ENCODE measurements around the gene NPHP4.

Gene NPHP4

DNA sequence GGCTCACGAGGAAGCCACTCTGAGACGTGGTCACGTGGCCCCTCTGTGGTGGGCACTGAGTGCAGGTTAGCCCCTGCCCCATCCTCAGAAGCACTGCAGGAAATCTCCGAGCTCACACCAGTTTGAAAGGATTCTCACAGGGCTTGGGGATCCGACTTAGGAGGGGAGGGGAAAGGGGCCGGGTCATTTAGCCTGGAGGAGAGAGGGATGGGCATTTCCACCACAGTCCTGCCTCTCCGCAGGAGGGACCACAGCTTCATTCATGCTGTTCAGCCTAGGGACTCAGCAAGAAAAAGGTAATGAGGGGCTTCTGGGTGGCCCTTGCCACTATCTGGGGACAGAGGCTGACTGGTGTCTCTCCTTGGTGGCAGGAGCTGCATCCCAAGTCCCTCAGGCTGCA lies 126.5 kb downstream of the NPHP4 start:
- Histone ChIP-seq H2AK5ac (ENCODE audit: low read length) (no peak overlapping the region), H3K79me1 (ENCODE audit: low read length) (no peaks in the 10 kb centered on the region), H3K36me3 (ENCODE audit: control insufficient read depth, insufficient read depth, low read length) (no peaks in the 10 kb centered on the region), H3K23ac (ENCODE audit: low read length) (no peak overlapping the region), H3K18ac (ENCODE audit: low read length) (no peak overlapping the region), H3K4ac (ENCODE audit: low read depth, low read length) (no peak overlapping the region), H2BK120ac (ENCODE audit: low read depth, low read length) (no peak overlapping the region), H3K4me3 (ENCODE audit: low read length) (no peak overlapping the region), H2BK15ac (replicated peaks; ENCODE audit: low read depth) (no peak overlapping the region), H3K9ac (ENCODE audit: low read length) (no peak overlapping the region), H3K4me1 (ENCODE audit: control insufficient read depth, low read depth, low read length) (no peaks in the 10 kb centered on the region), H3K27ac (ENCODE audit: low read depth, low read length) (no peak overlapping the region), H4K8ac (ENCODE audit: low read depth, low read length) (no peak overlapping the region), H3K56ac (ENCODE audit: low read length) (no peak overlapping the region), H2BK5ac (ENCODE audit: low read length) (no peak overlapping the region), H3K4me2 (ENCODE audit: low read length) (no peak overlapping the region), H4K5ac (ENCODE audit: low read length) (no peak overlapping the region), H3K79me2 (ENCODE audit: control insufficient read depth, insufficient read depth, low read length) (no peaks in the 10 kb centered on the region), H3K27me3 (ENCODE audit: insufficient read depth, low read length, poor library complexity) (no peaks in the 10 kb centered on the region)
- peak; percentile 14 for DNase-seq
- WGBS (ENCODE audit: extremely low coverage, insufficient coverage, low lambda C conversion rate), result no CpG with 5 or more reads among the region's 7 CpGs

DNA sequence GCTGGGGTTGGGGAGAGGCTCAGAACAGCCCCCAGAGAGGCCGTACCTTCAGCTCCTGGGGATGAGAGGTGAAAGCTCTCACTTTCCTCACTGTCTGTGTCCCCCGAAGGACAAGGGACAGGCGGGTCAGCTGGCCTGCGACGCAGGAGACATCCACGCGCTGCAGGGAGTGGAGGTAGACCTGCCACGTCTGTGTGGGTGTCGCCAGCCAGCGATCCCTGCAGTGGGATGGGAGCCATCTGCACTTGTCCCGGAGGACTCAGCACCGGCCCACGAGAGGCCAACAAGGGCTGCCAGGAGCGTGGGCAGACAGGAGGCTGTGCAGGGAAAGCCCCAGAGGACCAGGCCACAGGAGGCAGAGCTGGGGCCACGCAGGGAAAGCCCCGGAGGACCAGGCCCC lies 127.2 kb downstream of the NPHP4 start:
- Histone ChIP-seq H3K9ac (ENCODE audit: low read length) (no peak overlapping the region), H2BK120ac (ENCODE audit: low read depth, low read length) (no peak overlapping the region), H3K4me2 (ENCODE audit: low read length) (no peak overlapping the region), H3K27me3 (ENCODE audit: insufficient read depth, low read length, poor library complexity) (no peaks in the 10 kb centered on the region), H3K27ac (ENCODE audit: low read depth, low read length) (no peak overlapping the region), H3K23ac (ENCODE audit: low read length) (no peak overlapping the region), H3K4me1 (ENCODE audit: control insufficient read depth, low read depth, low read length) (no peaks in the 10 kb centered on the region), H2BK15ac (replicated peaks; ENCODE audit: low read depth) (no peak overlapping the region), H3K56ac (ENCODE audit: low read length) (no peak overlapping the region), H4K5ac (ENCODE audit: low read length) (no peak overlapping the region), H3K79me1 (ENCODE audit: low read length) (no peaks in the 10 kb centered on the region), H3K4ac (ENCODE audit: low read depth, low read length) (no peak overlapping the region), H3K18ac (ENCODE audit: low read length) (no peak overlapping the region), H3K36me3 (ENCODE audit: control insufficient read depth, insufficient read depth, low read length) (no peaks in the 10 kb centered on the region), H4K8ac (ENCODE audit: low read depth, low read length) (no peak overlapping the region), H2BK5ac (ENCODE audit: low read length) (no peak overlapping the region), H2AK5ac (ENCODE audit: low read length) (no peak overlapping the region), H3K79me2 (ENCODE audit: control insufficient read depth, insufficient read depth, low read length) (no peaks in the 10 kb centered on the region), H3K4me3 (ENCODE audit: low read length) (no peak overlapping the region)
- no CpG with 5 or more reads among the region's 16 CpGs for WGBS (ENCODE audit: extremely low coverage, insufficient coverage, low lambda C conversion rate)
- DNase-seq, result no peak

DNA sequence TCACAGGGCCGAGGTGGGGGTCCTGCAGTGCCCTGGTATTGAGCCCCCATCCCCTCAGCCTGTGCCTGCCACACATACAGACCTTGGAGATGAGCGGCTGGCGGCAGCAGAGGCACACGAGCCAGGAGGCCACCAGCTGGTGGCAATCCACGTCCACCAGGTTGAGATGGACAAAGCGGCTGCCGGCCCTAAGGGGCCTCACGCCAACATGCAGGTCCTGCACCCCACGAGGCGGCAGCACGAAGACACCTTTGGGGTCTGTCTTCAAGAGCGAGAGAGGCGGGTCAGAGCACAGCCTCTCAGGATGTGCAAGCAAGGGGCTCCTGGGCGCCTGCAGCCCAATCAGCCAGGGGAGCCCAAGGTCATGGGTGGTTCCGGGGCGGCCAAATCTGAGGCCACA lies 128.0 kb downstream of the NPHP4 start:
- H2BK120ac ChIP-seq (ENCODE audit: low read depth, low read length), result no peak overlapping the region
- no peak for DNase-seq
- no peak overlapping the region for H2BK15ac ChIP-seq (replicated peaks; ENCODE audit: low read depth)
- no peak overlapping the region for H3K23ac ChIP-seq (ENCODE audit: low read length)
- no peak overlapping the region for H2BK5ac ChIP-seq (ENCODE audit: low read length)
- H3K36me3 ChIP-seq (ENCODE audit: control insufficient read depth, insufficient read depth, low read length), result no peaks in the 10 kb centered on the region
- no peak overlapping the region for H2AK5ac ChIP-seq (ENCODE audit: low read length)
- H3K79me2 ChIP-seq (ENCODE audit: control insufficient read depth, insufficient read depth, low read length), result no peaks in the 10 kb centered on the region
- H3K27me3 ChIP-seq (ENCODE audit: insufficient read depth, low read length, poor library complexity), result no peaks in the 10 kb centered on the region
- H3K4me3 ChIP-seq (ENCODE audit: low read length), result no peak overlapping the region
- no peaks in the 10 kb centered on the region for H3K79me1 ChIP-seq (ENCODE audit: low read length)
- no peak overlapping the region for H3K4ac ChIP-seq (ENCODE audit: low read depth, low read length)
- no peak overlapping the region for H3K9ac ChIP-seq (ENCODE audit: low read length)
- H3K4me1 ChIP-seq (ENCODE audit: control insufficient read depth, low read depth, low read length), result no peaks in the 10 kb centered on the region
- no peak overlapping the region for H3K56ac ChIP-seq (ENCODE audit: low read length)
- H4K5ac ChIP-seq (ENCODE audit: low read length), result no peak overlapping the region
- no peak overlapping the region for H3K18ac ChIP-seq (ENCODE audit: low read length)
- no peak overlapping the region for H4K8ac ChIP-seq (ENCODE audit: low read depth, low read length)
- no CpG with 5 or more reads among the region's 16 CpGs for WGBS (ENCODE audit: extremely low coverage, insufficient coverage, low lambda C conversion rate)
- no peak overlapping the region for H3K27ac ChIP-seq (ENCODE audit: low read depth, low read length)
- no peak overlapping the region for H3K4me2 ChIP-seq (ENCODE audit: low read length)

DNA sequence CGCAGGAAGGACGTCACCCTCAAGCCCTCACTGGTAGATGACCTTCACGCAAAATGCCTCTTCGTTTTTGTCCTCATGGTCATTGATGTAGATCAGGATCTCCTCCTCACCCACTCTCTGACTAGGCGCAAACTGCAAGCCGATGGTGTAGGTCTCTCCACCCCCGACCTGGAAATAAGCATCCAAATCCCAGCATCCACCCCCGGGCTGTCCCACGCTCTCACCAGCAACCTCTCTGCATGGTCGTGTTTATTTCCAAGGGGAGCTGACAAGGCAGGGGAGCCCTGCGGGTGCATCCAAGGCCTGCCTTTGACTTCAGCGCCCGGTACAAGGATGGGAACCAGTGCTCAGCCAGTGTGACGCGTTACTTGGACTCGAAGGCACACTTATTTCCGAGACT lies 129.0 kb downstream of the NPHP4 start:
- Histone ChIP-seq H3K79me2 (ENCODE audit: control insufficient read depth, insufficient read depth, low read length) (no peaks in the 10 kb centered on the region), H3K4me3 (ENCODE audit: low read length) (no peak overlapping the region), H3K27ac (ENCODE audit: low read depth, low read length) (no peak overlapping the region), H3K18ac (ENCODE audit: low read length) (no peak overlapping the region), H2BK120ac (ENCODE audit: low read depth, low read length) (no peak overlapping the region), H3K4me2 (ENCODE audit: low read length) (no peak overlapping the region), H4K8ac (ENCODE audit: low read depth, low read length) (no peak overlapping the region), H2AK5ac (ENCODE audit: low read length) (no peak overlapping the region), H3K79me1 (ENCODE audit: low read length) (no peaks in the 10 kb centered on the region), H4K5ac (ENCODE audit: low read length) (no peak overlapping the region), H3K36me3 (ENCODE audit: control insufficient read depth, insufficient read depth, low read length) (no peaks in the 10 kb centered on the region), H3K27me3 (ENCODE audit: insufficient read depth, low read length, poor library complexity) (no peaks in the 10 kb centered on the region), H3K56ac (ENCODE audit: low read length) (no peak overlapping the region), H3K23ac (ENCODE audit: low read length) (no peak overlapping the region), H2BK15ac (replicated peaks; ENCODE audit: low read depth) (no peak overlapping the region), H3K4me1 (ENCODE audit: control insufficient read depth, low read depth, low read length) (no peaks in the 10 kb centered on the region), H3K4ac (ENCODE audit: low read depth, low read length) (no peak overlapping the region), H3K9ac (ENCODE audit: low read length) (no peak overlapping the region), H2BK5ac (ENCODE audit: low read length) (no peak overlapping the region)
- WGBS (ENCODE audit: extremely low coverage, insufficient coverage, low lambda C conversion rate), result no CpG with 5 or more reads among the region's 17 CpGs
- no peak for DNase-seq

DNA sequence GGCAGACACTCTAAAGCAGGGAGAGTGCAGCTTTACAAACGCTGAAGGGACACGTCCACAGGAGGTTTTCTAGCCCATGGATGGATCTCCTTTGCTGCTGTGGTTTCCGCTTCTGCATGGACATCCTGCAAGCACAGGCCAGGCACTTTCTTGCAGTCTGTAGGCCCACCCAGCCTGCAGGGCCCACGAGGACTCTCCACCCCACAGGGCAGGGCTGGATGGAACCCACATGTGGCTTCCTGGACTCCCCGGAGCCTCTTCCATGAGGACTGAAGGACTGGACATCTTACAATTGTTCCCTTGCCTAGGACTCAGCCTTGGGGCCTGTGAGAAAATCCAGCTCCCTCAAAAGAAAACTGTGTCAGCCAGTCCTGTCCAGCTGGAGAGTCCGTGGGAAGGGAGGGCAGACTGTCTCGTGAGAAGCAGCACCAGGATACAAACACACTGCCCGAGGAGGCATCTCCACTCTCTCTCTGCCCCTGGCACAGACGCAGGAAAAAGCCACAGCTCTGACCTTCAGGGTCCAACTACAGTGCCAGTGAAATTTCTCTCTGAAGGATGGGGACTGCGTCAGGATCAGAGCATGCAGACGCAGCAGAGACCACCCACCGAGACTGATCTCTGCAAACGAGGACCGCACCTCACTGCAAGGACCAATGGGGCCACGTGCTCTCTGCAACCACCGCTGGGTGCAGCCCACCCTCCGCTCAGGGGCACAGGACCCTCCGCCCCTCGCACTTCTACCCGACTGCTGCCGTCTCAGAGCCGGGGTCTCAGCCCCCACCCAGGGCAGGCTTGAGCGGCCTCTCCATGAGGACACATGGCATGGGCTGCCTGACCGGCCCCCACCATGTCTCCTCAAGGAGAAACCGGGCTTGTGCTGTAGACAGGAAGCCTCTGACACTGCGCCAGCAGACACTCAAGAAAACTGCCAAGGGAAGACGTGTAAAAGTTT lies 130.1 kb downstream of the NPHP4 start:
- no peak overlapping the region for H3K23ac ChIP-seq (ENCODE audit: low read length)
- H3K79me1 ChIP-seq (ENCODE audit: low read length), result no peaks in the 10 kb centered on the region
- no peaks in the 10 kb centered on the region for H3K36me3 ChIP-seq (ENCODE audit: control insufficient read depth, insufficient read depth, low read length)
- no CpG with 5 or more reads among the region's 27 CpGs for WGBS (ENCODE audit: extremely low coverage, insufficient coverage, low lambda C conversion rate)
- H3K9ac ChIP-seq (ENCODE audit: low read length), result no peak overlapping the region
- no peak overlapping the region for H3K18ac ChIP-seq (ENCODE audit: low read length)
- H2BK15ac ChIP-seq (replicated peaks; ENCODE audit: low read depth), result no peak overlapping the region
- H3K4ac ChIP-seq (ENCODE audit: low read depth, low read length), result no peak overlapping the region
- no peaks in the 10 kb centered on the region for H3K4me1 ChIP-seq (ENCODE audit: control insufficient read depth, low read depth, low read length)
- H3K27ac ChIP-seq (ENCODE audit: low read depth, low read length), result no peak overlapping the region
- H2BK5ac ChIP-seq (ENCODE audit: low read length), result no peak overlapping the region
- no peak overlapping the region for H2AK5ac ChIP-seq (ENCODE audit: low read length)
- H3K56ac ChIP-seq (ENCODE audit: low read length), result no peak overlapping the region
- H3K4me3 ChIP-seq (ENCODE audit: low read length), result no peak overlapping the region
- H3K27me3 ChIP-seq (ENCODE audit: insufficient read depth, low read length, poor library complexity), result no peaks in the 10 kb centered on the region
- no peak overlapping the region for H4K8ac ChIP-seq (ENCODE audit: low read depth, low read length)
- H3K4me2 ChIP-seq (ENCODE audit: low read length), result no peak overlapping the region
- DNase-seq, result no peak
- H2BK120ac ChIP-seq (ENCODE audit: low read depth, low read length), result no peak overlapping the region
- no peak overlapping the region for H4K5ac ChIP-seq (ENCODE audit: low read length)
- H3K79me2 ChIP-seq (ENCODE audit: control insufficient read depth, insufficient read depth, low read length), result no peaks in the 10 kb centered on the region

DNA sequence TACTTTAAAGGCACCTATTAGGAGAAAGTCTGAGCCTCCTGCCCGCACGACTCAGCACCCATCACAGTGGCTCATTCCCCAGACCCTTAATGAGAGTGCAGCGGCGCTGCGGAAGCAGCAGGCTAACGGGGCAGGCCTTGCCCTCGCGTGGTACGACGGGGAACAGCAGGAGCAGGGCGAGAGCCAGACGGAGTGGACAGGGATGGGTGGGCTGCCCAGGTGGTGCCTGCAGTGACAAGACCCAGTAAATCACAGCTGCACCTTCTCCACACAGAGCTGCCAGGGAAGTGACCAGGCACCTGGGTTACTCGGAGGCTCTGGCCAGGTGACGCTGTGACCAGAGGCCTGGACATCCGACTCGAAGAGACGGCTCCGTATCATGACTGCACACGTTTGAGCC lies 131.9 kb downstream of the NPHP4 start:
- no peaks in the 10 kb centered on the region for H3K79me2 ChIP-seq (ENCODE audit: control insufficient read depth, insufficient read depth, low read length)
- no peak overlapping the region for H3K4ac ChIP-seq (ENCODE audit: low read depth, low read length)
- H3K79me1 ChIP-seq (ENCODE audit: low read length), result no peaks in the 10 kb centered on the region
- H3K4me3 ChIP-seq (ENCODE audit: low read length), result no peak overlapping the region
- no peak overlapping the region for H3K4me2 ChIP-seq (ENCODE audit: low read length)
- no CpG with 5 or more reads among the region's 19 CpGs for WGBS (ENCODE audit: extremely low coverage, insufficient coverage, low lambda C conversion rate)
- DNase-seq, result no peak
- no peak overlapping the region for H3K9ac ChIP-seq (ENCODE audit: low read length)
- no peak overlapping the region for H3K56ac ChIP-seq (ENCODE audit: low read length)
- no peak overlapping the region for H2BK15ac ChIP-seq (replicated peaks; ENCODE audit: low read depth)
- no peak overlapping the region for H2AK5ac ChIP-seq (ENCODE audit: low read length)
- H3K23ac ChIP-seq (ENCODE audit: low read length), result no peak overlapping the region
- no peak overlapping the region for H2BK5ac ChIP-seq (ENCODE audit: low read length)
- no peak overlapping the region for H4K8ac ChIP-seq (ENCODE audit: low read depth, low read length)
- H3K18ac ChIP-seq (ENCODE audit: low read length), result no peak overlapping the region
- no peaks in the 10 kb centered on the region for H3K36me3 ChIP-seq (ENCODE audit: control insufficient read depth, insufficient read depth, low read length)
- H3K27ac ChIP-seq (ENCODE audit: low read depth, low read length), result no peak overlapping the region
- H2BK120ac ChIP-seq (ENCODE audit: low read depth, low read length), result no peak overlapping the region
- no peak overlapping the region for H4K5ac ChIP-seq (ENCODE audit: low read length)
- H3K4me1 ChIP-seq (ENCODE audit: control insufficient read depth, low read depth, low read length), result no peaks in the 10 kb centered on the region
- H3K27me3 ChIP-seq (ENCODE audit: insufficient read depth, low read length, poor library complexity), result no peaks in the 10 kb centered on the region
